Activated CD8-positive, alpha-beta memory T cell treated with anti-CD3 and anti-CD28 coated beads, Interleukin-2, amount 50 U/mL, for 24 hours (primary cell): Measurements from ENCODE around the gene STK36.

Experiments used
- DNase-seq: peaks from one replicate; pipeline ENCODE4 v3.0.0-alpha.2; 2020; ENCODE audit errors: extremely low read depth

Gene STK36

DNA sequence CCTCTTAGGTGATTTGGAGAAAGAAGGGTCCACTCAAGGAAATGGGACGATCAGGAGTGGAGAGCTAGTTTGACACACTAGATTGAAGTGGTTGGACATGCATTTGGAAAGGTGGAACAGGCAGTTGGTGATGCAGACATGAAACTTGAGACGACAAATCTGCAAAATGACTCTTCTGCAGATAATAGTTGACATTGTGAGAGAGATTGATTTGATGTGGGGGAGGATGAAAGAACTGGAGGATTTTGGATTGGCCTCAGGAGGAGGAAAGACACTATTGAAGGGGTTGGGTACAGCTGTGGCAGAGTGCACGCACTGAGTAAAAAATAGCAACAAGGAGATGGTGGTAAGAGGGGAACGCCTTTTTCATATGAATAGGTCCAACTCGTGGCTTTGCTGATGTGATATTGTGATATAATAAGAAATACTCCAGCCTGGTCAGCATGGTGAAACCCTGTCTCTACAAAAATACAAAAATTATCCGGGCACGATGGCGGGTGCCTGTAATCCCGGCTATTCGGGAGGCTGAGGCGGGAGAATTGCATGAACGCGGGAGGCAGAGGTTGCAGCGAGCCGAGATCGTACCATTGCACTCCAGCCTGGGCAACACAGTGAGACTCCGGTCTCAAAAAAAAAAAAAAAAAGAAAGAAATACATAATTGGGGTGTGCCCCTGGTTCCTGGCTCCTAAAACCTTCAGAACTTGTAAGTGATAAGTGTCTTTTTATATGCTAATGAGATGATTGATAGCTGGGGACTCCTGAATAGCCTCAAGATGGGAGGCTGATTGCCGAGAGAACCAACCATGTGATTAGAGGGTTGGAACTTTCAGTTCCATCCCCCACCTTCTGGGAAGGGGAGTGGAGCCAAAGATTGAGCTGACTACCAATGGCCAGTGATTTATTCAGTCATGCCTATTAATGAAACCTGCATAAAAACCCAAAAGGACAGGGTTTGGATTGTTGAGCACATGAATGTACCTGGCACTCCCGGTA, 48.5 kb downstream of the STK36 start:
- no peak for DNase-seq

DNA sequence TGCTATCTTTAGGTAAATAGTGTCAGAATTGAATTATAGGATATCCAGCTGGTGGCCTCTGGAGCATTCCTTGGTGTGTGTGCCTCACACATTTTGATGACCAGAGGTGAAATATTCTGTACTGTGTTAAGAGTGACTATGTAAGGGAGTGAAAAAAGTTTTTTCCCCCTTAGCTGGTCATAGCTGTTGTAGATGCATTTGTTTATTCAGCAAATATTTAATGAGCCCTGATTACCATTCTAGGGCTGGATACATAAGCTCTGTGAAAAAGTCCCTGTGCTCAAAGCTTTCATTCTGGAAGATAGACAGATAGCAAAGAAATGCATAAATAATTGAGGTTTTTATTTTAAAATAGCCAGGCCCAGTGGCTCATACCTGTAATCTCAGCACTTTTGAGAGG, 49.6 kb downstream of the STK36 start:
- no peak for DNase-seq

DNA sequence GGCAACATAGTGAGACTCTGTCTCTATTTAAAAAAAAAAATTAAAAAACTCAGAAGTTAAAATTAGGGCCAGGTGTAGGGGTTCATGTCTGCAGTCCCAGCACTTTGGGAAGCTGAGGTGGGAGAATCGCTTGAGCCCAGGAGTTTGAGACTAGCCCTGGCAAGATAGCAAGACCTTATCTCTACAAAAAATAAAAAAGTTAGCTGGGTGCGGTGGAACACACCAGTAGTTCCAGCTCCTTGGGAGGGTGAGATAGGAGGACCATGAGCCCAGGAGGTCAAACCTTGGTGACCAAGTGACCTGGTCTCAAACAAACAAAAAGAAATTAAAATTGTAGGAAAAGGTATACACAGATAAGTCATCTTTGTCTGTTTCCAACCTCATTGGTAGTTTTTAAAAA, 50.0 kb downstream of the STK36 start:
- no peak for DNase-seq

DNA sequence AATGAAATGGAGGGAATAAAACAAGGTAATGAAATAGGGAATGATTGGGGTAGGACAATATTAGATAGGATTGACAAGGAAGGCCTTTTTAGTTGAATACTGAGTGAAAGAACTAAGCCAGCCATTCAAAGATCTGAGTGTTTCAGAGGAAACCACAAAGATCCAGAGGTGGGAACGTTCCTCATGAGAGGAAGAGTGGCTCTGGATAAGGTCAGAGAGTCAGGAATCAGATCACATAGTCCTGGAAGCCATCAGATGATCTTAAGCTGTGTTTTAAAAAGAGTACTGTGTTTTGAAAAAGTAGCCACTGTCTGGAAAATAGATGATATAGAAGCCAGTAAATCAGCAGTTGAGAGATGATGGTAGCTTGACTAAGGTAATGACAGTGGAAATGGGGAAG, 50.5 kb downstream of the STK36 start:
- no peak for DNase-seq

DNA sequence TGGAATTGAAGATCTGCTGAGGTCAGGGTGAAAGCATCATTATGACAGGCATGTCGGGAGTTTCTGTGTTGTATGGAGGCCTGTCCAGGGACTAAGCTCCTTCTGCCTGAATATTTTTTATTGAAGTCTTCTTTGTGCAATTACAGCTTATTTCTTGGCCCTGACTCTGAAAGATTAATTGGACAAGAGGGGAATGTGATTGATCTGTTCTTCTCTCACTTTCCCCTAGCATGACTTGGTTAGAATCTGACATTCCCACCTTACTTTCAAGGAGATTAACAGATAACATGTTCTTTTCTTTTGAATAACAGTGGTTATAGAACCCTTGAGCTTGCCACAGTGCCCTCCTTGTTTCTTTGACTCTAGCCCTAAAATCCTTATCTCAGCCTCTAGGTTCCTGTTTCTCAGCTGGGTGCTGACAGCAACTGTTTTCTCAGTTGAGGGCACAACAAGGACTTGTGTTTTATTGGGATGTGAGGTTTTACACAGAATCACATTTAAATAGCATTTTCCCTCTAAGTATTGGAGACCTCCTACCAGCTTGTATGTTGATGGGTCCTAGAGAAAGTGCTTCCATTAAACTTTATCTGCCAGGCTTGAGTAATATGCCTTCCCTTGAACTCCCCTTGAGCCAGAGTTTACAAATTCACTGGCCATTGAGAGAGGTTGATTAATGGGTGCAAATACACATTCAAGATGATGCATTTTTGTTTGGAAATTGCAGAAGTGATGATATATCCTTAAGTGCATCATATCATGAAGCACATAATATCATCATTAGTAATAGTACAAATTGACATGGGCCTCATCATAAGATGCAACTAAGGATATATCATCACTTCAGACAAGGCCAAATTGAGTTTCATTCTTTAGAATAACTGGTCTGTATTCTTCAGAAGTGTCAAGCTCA, 51.2 kb downstream of the STK36 start:
- DNase-seq, result no peak

DNA sequence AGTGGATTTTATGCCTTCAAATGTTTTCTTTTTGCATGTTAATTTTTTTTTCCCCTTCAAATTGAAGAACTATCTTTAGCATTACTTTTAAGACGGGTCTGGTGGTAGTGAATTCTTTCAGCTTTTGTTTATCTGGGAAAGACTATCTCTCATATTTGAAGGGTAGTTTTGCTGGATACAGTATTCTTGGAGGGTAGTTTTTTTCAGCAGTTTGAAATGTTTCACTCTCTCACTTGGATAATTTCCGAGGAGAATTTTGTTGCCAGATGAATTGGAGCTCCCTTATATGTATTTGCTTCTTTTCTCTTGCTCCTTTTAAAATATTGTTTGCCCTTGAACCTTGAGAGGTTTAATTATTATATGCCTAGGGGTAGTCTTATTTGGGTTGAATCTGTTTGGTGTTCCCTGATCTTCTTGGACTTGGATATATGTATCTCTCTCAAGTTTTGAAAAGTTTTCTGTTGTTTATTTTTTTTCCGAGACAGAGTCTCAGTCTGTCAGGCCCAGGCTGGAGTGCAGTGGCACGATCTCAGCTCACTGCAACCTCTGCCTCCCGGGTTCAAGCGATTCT, 54.2 kb downstream of the STK36 start:
- no peak for DNase-seq

DNA sequence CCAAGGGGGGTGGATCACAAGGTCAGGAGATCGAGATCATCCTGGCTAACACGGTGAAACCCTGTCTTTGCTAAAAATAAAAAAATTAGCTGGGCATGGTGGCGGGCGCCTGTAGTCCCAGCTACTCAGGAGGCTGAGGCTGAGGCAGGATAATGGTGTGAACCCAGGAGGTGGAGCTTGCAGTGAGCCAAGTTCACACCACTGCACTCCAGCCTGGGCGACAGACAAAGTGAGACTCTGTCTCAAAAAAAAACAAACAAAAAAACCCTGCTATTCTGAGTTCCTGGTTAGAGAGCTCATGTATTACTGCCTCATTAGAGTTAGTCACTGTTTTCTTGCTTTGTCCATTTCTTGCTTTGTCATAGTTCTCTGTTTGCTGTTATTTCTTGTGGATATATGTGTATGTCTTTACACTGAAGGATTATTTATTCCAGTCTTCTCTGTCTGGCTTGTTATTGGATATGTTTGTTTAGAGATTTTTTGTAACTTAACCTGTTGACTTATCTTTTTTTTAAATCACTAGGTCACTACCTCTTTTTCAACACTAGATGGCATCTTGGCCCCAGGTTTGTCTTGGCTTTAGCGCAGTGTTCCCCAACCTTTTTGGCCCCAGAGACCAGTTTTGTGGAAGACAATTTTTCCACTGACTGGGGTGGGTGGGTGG, 55.7 kb downstream of the STK36 start:
- DNase-seq, result no peak

DNA sequence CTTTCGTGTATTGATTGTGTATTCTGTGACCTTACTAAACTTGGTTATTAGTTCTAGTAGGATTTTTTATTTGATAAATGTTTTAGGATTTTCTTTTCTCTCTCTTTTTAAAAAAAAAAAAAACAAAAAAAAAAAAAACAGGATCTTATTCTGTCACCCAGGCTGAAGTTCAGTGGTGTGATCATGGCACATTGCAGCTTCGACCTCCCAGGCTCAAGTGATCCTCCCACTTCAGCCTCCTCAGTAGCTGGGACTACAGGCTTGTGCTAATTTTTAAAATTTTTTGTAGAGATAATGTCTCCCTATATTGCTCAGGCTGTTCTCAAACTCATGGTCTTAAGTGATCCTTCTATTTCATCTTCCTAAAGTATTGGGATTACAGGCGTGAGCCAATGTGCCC, 57.8 kb downstream of the STK36 start:
- DNase-seq, result no peak

- DNase-seq, result no peak
These were observed 60.3 kb downstream of the STK36 start for GRCh38 chr2:218732052-218732760.

DNA sequence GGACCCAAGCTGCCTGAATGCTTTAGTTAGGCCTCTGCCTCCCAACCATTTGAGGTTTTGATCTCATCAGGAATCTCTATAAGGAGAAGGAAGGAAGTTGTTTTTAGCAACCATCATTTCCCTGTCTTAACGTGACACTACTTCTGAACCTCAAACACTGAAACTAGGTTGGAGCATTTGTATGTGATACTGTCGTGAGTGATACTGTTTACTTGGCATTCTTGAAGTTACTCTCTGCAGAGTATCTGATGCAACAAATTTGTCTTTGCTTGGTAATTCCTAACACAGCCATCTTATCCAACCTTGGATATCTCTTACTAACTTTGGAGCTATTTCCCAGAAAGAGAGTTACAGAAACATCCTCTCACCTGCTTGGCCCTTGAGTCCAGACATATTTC, 60.9 kb downstream of the STK36 start:
- no peak for DNase-seq

DNA sequence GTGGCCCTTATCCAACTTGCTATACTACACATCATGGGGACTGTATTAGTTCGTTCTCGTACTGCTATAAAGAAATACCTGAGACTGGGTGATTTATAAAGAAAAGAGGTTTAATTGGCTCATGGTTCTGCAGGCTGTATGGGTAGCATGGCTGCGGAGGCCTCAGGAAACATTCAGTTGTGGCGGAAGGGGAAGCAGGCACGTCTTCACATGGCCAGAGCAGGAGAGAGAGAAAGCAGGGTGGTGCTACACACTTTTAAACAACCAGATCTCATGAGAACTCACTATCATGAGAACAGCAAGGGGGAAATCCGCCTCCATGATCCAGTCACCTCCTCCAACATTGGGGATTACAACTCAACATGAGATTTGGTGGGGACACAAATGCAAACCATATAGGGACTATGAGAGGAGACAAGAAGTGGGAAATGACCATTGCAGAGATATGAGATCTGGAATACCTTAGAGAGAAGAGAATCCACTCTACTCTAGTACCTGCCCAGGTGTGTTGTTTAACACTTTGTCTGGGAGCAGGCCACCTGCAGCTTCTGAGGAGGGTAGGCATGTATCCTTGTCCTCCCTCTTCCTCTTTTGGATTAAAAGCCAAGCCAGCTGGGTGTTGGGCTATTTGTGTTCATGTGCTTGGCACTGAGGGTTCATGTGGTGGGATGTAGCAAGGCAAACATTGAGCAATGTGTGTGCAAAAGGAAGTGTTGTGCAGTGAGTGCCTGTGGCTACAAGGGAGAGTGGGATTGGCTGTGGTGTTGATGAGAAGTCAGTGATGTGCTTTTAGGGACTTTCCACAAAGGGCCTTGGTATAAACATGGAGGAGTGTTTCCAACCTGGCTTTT, 61.5 kb downstream of the STK36 start:
- DNase-seq, result no peak

GRCh38 chr2:218734190-218734975, 62.5 kb downstream of the STK36 start:
- no peak for DNase-seq

DNA sequence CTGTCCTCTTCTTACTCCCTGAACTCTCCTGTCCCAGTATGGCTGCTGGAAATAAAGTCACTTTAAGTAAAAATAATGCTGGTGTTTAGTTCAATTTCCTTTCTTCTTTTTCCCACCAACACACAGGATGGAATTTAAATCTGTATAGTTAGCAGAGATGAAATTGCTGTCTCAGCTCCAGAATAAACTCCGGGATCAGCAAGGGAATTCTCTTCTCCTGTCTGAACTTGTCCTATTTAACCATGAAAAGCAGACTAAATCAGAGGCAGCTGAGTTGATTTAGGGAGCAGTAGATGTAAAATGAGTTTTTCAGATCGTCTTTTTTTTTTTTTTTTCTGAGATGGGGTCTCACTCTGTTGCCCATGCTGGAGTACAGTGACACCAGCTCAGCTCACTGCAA, 64.6 kb downstream of the STK36 start:
- no peak for DNase-seq

- DNase-seq, result no peak
These were observed 71.2 kb downstream of the STK36 start for GRCh38 chr2:218743068-218743467.

DNA sequence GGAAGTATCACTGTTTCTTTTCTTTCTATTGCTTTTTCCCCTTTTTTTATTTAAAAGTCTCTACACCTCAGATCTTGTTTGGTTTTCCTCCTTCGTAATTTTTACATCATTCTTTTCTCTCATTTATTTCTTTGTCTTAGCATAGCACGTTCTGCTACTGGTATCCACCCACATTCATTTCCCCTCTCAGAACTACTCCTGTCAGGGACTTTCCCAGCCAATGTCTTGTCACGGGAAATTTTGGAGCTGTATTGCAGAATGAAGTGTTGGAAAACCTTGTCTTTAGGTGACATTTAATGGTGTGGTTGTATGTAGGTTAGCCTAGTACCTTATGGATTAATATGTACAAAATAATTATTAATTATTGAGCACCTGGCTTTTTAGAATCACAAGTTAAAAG, 72.7 kb downstream of the STK36 start:
- DNase-seq, result no peak

- DNase-seq, result no peak
These were observed 73.3 kb downstream of the STK36 start for GRCh38 chr2:218745160-218745558.

DNA sequence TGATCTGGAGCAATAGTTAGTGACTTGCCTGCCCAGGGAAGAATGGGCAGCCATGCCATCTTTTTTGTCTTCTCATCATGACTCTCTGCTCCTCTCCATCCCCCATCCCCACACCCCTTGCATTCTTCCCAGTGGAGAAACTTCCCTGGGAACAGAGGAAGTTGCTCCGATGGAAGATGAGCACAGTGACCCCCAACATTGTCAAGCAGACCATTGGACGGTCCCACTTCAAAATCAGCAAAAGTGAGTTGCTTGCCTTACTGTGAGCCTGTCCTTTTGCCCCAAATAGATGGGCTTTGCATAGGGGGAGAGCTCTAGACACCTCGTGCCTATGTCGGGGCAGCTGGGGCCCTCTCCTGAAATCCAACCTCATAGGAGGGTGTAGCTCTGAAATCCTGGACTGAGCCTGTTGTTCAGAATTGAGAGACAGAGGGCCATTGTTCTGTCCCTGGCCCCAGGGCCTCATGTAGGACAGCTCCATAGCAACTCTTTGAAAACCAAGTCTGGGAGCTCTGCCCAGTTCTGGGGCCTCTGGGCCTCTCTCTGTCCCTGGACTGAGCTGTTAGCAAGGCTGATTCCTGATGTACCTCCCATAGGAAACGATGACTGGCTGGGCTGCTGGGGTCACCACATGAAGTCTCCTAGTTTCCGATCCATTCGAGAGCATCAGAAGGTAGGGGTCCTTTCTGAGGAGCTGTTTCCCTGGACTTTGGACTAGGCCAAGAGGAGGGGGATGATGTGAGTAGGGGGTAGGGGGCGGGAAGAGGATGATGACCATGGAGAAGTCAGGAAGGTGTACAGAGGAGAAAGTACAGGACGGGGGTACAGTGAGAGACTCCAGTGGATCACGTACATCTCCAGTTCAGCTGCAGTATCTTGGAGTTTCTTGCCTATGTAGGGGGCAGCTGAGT, 73.9 kb downstream of the STK36 start:
- no peak for DNase-seq

DNA sequence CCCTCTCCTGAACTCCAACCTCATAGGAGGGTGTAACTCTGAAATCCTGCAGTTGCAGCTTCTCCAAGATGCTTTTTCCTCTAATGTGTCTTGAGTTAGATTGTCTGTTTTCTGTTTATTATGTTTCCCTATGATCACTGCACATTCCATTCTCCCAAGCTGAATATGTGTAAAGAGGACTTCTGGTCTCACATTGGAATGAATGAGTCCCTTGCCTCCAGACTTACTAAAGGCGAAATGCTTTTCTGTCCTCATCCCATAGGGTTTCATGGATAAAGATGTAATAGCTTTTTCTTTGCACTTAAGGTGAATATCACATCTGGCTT, 74.5 kb downstream of the STK36 start:
- DNase-seq, result no peak
